ENCODE results near the gene PRKAG2. TPM values are rescaled to one million over a fixed set of nuclear protein-coding genes. Genes with fewer than 3 reads are reported as not detected.
"Not testable (repeated sequence)": the region's sequence is repeated elsewhere in the genome, so short reads cannot be mapped to it uniquely, and the experiment has no call there.

The PRKAG2 gene
- total RNA-seq, 1 donor from 2014 or later = 55.4 TPM

DNA sequence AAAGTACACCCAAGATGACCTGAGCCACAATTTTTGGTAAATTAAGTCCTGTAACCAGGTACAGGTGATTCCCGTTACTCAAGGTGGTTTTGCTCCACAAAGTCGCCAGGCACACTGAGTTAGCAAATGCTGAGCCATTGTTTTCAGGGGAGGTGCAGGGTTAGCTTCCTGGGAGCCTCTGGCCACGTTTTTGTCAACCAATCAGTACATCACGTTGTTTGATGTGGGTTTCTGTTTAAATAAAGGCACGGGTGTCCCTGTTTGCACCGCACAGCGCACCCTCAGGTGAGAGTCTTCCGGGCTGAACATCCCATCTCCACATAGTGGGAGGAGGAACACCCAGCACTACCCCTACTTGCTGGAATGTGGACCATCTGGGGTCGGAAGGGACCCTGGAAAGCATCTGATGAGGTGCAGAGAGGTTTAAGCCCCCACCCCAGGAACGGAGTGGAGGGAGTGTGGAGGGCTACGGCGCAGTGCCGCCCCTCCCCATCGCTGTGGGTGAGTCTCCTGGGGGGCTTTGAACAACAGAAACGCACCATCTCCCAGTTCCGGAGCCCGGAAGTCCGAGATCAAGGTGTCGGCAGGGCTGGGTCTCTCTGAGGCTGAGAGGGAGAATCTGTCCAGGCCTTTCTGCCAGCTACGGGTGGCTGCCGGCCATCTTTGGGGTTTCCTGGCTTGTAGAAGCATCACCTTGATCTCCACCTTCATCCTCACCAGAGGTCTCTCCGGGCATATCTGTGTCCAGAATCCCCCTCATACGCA lies 42.5 kb downstream of the PRKAG2 start:
- DNase-seq (ENCODE audit: low spot score) = no peak

DNA sequence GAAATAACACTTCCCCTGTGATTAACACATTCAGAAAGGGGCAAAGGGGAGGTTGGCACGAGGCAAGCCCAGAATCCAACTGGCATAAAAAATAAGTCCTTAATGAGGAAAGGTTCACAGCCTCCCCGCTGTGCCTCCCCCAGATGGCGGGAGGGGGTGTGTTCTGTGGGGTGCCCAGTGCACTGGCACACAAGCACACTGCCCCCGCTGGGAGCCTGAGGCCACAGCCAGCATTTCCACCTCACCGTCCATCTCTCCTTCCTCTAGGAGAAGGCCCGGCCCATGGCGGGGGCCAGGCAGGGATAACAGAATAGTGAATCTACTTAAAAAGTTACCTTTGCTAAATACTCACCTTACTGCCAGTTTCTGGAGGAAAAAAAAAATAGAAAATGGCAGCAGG lies 43.2 kb downstream of the PRKAG2 start:
- no peak for DNase-seq (ENCODE audit: low spot score)

DNA sequence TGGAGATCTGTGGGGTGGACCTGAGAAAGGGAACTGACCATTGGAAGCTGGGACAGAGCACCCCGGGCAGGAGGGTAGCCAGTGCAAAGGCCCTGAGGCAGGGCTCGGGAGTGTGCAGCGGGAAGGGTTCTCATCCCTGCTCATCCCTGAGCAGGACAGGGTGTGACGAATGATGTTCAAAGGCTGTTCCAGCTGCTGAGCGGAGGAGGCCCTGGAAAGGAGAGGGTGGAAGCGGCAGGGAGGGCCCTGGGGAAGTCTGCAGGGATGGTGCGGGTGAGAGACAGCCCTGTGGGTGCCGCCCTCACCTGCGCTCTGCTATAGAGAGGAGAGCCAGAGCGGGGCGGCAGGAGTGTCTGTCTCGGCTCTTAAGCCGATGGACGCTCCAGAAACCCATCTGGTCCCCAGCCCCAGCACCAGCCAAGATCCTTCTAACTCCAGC lies 43.7 kb downstream of the PRKAG2 start:
- no peak for DNase-seq (ENCODE audit: low spot score)

DNA sequence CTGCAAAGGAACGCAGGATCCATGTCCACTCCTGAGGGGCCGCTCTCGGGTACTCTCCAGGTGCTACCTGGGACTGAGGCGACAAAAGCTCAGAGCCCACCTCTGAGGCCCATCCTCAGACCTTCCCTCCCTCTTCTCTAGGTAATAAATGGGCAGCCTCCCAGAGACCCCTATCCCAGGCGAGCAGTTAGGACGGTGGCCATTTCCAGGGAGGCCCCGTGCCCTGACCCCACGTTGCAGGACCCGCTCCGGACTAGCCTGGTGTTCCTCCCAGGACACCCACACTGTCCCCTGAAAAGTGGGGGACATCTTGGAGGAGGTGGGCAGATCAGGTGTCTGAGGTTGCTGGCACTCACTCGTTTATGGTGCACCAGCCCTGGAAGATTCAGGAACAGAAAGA lies 44.3 kb downstream of the PRKAG2 start:
- no peak for DNase-seq (ENCODE audit: low spot score)

DNA sequence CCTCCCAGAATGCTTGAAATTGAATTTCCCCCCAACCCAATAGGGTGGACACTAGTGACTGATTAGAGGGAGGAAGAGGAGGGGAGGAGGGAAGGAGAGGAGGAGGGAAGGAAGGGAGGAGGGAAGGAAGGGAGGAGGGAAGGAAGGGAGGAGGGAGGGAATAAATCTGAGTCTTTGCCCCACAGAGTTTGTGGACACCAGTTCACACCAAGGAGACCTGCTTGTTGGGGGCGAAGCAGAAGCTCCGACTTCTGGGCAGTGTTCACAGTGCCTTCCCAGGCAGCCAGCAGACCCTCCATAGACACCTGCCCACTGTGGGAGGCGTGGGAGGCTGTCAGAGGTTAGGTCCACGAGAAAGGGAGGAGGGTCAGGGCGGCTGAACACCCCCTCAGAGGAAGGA lies 44.8 kb downstream of the PRKAG2 start:
- no peak for DNase-seq (ENCODE audit: low spot score)

DNA sequence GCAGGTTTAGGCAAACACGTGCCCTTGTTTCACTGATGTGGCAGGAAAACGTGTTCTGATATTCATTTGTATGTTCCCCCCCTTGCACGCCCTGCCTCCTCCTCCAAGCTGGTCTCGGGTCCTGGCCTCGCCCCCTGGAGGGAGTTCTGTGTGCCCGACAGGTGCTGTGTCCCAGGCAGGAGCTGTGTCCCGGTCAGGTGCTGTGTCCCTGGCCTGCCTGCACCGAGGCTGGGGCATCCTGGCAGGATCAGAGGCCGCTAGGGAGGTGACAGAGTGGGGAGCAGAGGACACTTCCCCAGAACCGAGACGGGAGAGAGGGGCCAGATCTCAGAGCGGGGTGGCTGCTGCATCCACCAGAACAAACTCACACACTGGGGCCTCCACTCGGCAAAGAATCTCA lies 45.3 kb downstream of the PRKAG2 start:
- DNase-seq (ENCODE audit: low spot score) = no peak

DNA sequence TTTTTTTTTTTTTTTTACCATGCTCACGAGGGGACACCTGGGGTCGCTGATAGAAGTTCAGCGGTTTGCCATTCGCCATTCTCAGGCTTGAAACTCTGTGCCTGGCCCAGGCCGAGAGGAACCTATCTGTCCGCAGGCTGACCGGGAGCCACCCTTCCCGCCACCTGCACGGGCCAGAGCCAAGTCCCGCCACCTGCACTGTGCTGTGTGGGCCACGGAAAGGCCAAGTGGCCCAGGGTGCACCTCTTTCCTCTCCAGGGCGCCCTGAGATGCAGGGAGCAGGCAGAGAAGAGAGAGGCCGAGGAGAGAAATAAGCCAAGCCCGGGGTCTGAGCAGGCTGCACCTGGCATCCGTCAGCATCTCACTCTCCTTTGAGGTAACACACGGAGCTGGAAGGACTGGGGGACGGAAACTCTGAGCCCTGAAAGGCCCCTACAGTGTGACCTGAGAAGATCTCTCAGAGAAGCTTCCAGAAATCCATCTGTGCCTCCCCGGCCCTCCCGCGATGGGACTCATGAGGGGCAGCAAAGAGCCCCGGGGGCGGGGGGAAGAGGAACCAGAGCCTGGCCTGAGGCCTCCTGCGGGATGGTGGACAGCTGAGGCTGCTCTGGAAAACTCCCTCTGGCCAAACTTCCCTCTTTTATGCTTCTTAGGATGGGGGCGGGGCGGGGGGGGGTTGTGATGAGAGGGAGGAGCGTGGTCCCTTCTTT lies 46.6 kb downstream of the PRKAG2 start:
- no peak for DNase-seq (ENCODE audit: low spot score)

DNA sequence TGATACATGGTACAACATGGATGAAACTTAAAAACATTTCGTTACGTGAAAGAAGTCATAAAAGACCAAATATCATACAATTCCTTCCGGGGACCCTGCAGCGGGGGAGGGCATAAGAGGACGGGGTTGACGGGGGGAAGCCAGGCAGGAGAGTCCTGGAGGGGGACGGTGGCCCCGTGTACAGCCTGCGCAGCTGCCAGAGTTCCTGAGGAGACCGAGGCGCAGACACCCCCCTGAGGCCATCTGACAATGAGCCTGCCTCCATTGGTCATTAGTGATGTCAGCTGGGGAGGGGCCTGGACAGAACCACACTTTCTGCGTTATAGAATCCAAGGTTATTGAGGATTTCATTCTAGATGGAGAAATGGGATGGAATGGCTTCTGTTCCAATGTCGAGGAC lies 47.2 kb downstream of the PRKAG2 start:
- DNase-seq (ENCODE audit: low spot score) = no peak

DNA sequence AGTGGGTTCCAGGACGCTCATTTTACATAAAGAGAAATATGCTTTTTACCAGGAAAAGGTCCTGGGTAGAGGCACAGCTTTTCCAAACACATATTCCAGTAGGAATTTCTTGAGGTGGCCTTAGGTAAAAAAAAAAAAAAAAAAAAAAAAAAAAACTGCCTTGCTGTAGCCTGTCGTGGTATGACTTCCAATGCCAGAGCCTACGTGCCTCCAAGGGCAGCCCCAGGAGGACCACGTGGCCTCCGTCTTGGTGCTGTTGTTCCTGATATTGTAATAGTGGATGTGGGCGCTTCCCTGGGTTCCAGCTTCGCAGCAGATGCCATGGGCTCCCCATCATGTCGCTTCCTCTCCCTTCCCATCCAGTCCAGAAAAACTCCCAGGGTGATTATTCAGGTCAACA lies 49.3 kb downstream of the PRKAG2 start:
- DNase-seq (ENCODE audit: low spot score) = no peak

DNA sequence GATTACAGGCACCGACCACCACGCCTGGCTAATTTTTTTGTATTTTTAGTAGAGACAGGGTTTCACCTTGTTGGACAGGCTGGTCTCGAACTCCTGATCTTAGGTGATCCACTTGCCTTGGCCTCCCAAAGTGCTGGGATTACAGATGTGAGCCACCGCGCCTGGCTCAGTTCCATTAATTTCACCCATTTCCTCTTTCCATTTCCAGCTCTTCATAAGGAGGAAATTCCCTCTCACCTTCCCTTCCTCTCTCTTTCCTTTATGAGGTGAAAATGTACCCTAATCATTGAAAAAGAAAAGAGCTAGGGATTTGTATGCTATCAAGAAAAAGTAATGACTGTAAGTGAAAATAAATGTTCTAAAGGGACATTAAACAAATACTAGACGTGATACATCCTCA lies 50.6 kb downstream of the PRKAG2 start:
- DNase-seq (ENCODE audit: low spot score) = not testable (repeated sequence)

DNA sequence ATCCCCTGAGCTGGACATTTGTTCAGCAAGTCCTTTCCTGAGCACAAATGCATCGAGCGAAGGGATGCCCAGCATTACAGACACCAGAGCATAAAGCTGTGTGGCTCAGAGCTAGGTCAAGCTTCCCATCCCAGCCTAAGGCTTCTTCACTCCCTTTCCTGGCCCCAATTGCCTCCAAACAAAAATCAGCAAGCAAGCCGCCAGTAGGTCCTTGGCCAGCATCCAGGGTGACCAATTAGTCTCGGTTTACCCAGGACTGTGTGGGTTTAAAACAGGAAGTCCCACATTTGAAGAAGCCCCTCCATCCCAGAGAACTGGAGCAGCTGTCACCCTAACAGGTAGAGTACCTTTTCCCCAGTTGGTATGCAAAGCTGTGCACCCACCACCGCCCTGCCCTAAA lies 51.2 kb downstream of the PRKAG2 start:
- no peak for DNase-seq (ENCODE audit: low spot score)

DNA sequence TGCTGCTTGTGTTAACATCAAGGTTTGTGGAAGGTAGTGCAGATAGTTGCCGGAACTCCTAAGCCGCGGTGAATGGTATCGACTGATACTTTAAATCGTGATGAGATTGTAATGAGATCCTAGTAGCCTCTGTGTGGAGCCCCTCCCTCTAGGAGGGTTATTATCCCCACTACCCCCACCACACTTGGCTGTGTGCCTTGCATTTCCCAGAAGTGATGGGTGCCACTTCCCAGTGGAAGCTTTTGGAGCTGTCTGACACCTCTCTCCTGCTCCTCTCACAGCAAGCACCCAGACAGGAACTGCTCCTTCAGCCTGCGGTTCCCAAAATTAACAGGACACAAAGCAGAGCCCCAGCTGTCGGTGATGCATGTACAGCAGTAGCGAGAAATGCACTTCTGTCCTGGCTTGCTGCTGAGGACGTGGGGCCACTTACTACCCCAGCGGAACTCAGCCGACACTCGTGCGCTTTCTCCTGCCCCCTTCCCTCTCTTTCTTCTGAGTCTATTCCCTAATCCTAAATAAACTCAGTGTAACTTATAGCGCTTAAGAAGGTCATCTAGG lies 52.5 kb downstream of the PRKAG2 start:
- no peak for DNase-seq (ENCODE audit: low spot score)

DNA sequence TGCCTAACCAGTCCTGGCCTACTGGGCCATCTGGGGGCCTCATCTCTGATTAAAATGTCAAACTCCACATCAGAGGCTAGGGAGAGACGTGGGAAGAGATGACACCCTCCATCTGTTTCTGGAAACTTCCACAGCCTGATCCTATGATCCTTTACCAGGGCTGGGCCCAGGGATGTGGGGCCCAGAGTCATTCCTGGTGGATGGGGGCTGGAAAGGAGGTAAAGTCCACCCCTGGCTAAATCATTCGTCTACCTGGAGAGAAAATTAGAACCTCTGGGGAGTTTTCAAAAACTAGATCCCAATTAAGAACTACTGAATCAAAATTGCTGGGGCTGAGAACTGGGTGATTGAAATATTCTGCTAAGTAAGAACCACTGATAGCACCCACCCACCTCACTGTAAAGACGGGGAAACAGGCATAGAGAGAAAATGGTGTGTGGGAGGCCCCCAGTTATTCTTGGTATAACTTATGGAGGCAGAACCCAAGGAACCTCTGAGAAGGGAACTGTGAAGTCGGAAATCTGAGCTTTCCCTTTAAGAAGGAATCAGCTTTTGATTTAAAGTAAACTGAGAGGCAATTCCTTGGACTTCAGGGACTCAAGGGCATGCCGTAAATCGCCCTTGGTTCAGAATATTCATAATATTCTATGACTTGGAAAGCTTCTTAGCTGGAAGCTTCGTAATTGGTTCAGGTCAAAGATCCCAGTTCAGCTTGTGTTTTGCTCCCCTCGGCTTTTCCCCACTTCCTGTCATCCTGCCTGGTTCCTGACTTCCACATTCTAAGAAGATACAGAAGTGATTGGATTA lies 53.1 kb downstream of the PRKAG2 start:
- DNase-seq (ENCODE audit: low spot score) = no peak

DNA sequence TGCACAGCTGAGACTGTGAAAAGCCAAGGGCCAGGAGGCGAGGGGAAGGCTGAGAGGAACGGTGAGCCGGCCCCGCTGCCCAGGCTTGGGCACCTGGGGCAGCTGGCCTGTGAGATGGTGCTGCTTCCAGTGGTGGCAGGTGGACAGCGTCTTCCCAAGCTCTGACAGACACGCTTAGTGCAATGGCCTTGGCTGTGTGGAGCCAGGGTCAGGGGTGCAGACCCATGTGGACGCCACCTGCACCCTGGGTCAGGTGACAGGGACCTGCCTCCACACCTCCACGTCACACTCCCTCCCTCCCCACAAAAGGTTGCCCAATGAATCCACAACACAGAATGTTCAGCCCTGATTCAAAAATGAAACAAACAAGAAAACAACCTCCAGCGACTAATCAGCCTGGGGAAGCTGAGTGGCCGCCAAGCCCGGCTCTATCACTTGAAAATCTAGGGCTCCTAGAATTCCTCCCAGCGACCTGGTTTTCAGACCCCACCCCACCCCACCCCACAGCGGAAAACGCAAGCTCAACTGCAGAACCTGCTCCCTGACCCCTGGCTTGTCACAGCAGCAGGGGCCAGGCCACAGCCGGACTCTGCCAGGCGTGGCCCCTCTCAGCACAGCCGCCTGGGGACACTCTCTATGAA lies 54.3 kb downstream of the PRKAG2 start:
- no peak for DNase-seq (ENCODE audit: low spot score)

DNA sequence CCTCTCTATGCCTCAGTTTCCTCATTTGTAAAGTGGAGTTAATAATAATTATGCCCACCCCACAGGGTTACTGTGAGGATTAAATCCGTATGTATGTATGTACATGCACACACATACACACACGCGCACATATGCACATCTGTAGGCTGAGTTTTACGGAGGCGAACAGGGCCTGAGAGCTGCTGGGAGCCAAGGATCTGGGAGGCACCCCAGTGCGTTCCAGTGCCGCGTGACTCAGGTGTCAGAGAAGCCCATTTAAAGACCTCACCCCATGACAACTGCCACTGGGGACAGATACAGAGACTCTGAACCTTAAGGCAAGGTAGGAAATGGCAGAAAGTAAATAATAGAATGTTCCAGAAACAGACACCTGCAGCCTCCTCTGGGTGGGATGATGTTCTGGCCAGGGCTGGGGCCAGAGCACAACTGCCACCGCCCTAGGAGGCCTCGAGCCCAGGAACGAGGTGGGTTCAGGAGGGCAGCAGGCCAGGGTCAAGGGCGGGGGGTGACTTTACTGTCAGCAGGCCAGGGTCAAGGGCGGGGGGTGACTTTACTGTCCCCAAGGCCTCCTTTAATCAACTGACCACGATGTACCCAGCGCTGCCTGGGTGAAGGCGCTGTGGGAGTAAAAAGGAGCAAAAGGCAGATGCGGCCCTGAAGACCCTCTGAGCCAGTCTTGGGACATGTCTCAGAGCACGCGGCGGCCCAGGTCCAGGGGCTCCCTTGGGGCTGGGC lies 54.9 kb downstream of the PRKAG2 start:
- no peak for DNase-seq (ENCODE audit: low spot score)

DNA sequence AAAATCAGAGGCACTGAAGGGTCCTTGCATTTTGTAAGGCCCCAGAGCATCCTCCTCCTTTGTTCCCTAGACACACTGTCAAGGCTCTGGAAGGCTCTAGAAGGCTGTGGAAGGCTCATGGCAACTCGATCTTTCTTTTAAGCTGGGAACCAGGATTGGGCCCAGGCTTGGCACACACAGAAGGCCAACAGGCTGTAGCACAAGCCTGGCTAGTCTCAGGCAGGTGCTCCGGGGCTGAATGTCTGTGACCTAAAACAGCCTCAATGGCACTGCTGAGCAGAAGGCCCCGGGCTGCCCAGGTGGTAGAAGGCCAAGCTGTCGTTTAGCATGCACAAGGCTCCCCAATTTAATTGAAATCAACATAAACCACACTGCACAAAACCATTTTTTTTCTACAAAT lies 55.7 kb downstream of the PRKAG2 start:
- DNase-seq (ENCODE audit: low spot score) = no peak

DNA sequence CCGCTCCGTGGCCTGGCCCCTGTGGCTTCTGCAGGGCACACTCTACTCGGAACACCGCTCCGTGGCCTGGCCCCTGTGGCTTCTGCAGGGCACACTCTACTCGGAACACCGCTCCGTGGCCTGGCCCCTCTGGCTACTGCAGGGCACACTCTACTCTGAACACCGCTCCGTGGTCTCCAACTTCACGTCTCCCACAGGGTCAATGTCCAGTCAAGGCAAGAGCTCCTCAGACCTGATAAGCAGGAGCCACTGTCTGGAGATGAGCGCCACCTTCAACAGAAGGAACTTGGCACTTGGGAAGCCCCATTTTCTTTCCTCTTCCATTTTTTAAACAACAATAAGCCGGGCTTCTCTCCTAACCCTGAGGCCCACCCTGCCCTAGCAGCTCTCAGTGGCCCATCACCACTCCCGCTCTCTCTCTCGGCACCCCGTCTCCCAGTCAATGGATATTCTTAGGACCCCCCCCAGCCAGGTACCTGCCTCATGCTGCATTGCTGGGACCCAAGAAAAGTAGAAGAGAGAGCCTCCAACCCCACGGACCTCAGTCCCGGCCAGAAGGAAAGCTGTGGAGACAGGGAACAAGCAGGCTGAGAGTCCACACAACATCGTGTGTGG lies 56.3 kb downstream of the PRKAG2 start:
- no peak for DNase-seq (ENCODE audit: low spot score)

DNA sequence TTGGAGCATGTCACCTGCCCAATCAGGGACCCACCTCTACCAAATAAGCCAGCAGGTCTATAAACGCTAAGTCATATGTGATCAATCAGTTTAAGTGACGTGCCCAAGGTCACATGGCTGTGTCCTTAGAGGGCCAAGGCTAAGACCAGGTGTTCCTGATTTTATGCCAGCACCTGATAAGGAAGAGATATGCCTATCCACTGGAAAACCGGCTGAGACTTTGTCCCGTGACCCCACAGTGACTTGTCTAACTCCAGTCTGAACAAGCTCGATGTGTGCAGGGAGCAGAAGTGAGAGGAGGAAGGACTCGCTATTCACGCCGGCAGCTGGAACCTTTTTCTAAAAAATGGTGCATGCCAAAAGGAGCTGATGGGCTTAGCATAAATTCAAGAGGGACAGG lies 57.0 kb downstream of the PRKAG2 start:
- DNase-seq (ENCODE audit: low spot score) = peak; percentile 70

DNA sequence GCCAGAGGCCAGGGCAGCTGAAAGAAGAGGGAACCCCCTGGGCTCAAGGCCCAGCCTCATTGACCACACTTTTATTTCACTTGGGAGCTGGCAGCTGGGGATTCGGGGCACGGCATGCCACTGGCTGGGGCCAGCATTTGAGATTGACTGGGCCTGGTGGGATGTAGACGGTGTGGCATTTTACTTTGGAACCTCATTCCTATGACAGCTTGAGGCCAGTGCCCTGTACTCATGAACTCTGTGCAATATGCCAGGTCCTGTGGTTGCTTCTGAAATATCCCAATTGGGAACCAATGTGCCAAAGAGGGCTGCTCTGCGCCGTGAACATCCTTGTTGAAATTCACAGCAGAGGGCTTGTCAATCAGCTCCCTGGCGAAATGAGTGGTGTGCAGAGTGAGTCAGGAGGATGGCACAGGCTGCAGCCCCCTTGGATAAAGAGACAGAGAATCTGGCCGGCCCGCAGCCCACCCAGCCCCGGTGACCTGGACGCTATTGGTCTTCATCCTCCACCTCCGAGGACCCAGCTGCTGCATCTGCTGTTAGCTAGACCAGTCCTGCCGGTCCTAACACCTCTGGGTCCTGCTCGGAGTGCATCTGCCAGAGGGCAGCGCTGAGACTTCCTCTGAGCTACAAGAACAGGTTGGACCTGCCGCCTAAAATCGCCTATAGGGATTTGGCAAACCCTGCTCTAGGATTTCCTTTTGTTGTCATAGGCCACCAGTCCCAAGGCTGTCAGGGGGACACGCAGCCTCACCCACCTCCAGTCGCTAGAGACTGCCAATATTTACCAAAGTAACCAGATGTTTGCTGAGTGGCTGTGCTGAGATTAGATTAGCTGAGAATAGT lies 58.0 kb downstream of the PRKAG2 start:
- DNase-seq (ENCODE audit: low spot score) = peak; percentile 83

Data from ureter (tissue), 1 donor.